IPS-18c (cell line): ENCODE data around the gene B3GNT9.

Source experiments
- H3K4me3 ChIP-seq: 2 replicates; pipeline ENCODE4 v1.7.0; 2013; ENCODE audit warnings: low read depth, mild to moderate bottlenecking, low read length, moderate library complexity; ENCODE audit not compliant: insufficient read depth
- H3K9me3 ChIP-seq: one replicate; pipeline ENCODE4 v1.6.1; 2013; ENCODE audit warnings: mild to moderate bottlenecking, low read length, moderate library complexity; ENCODE audit not compliant: control insufficient read depth, insufficient read depth

B3GNT9 gene

GRCh38 chr16:67150833-67151396, at the start of gene B3GNT9:
Gene B3GNT9, minus strand, starts transcription at chr16:67150998. Its CDS starts 513 bp downstream, at chr16:67150485.
- H3K4me3 ChIP-seq, result peak within 1 kb of the TSS; percentile 68
- H3K9me3 ChIP-seq, result peaks cover 2% of the 10 kb centered on the region

- no peak overlapping the region for H3K4me3 ChIP-seq
- H3K9me3 ChIP-seq, result peaks cover 2% of the 10 kb centered on the region
Observed at GRCh38 chr16:67200491-67200890, 49.7 kb upstream of the B3GNT9 start.

GRCh38 chr16:67199808-67200198, 49.0 kb upstream of the B3GNT9 start:
- peaks cover 2% of the 10 kb centered on the region for H3K9me3 ChIP-seq
- peak overlapping the region; percentile 70 for H3K4me3 ChIP-seq

- Histone ChIP-seq H3K4me3 (peak within 1 kb of the TSS; percentile 72), H3K9me3 (peaks cover 2% of the 10 kb centered on the region)
Observed at GRCh38 chr16:67199011-67199807, 48.4 kb upstream of the B3GNT9 start, which contains the start of gene ELMO3. Gene ELMO3, plus strand, starts transcription at chr16:67199131. Its CDS starts 196 bp downstream, at chr16:67199327.

GRCh38 chr16:67198238-67198734, 47.5 kb upstream of the B3GNT9 start:
- peaks cover 2% of the 10 kb centered on the region for H3K9me3 ChIP-seq
- H3K4me3 ChIP-seq, result no peak overlapping the region

- Histone ChIP-seq H3K4me3 (no peak overlapping the region), H3K9me3 (peaks cover 2% of the 10 kb centered on the region)
Observed at GRCh38 chr16:67197704-67198103, 46.9 kb upstream of the B3GNT9 start.

GRCh38 chr16:67196881-67197280, 46.1 kb upstream of the B3GNT9 start:
- peaks cover 2% of the 10 kb centered on the region for H3K9me3 ChIP-seq
- H3K4me3 ChIP-seq, result no peak overlapping the region

- Histone ChIP-seq H3K9me3 (no peaks in the 10 kb centered on the region), H3K4me3 (no peak overlapping the region)
Observed at GRCh38 chr16:67195676-67196075, 44.9 kb upstream of the B3GNT9 start.

GRCh38 chr16:67194260-67194659, 43.5 kb upstream of the B3GNT9 start:
- no peaks in the 10 kb centered on the region for H3K9me3 ChIP-seq
- no peak overlapping the region for H3K4me3 ChIP-seq

GRCh38 chr16:67193536-67193935, 42.7 kb upstream of the B3GNT9 start:
- Histone ChIP-seq H3K4me3 (no peak overlapping the region; the same call in 1 of the 2 replicates), H3K9me3 (no peaks in the 10 kb centered on the region)

- H3K9me3 ChIP-seq, result no peaks in the 10 kb centered on the region
- peak overlapping the region; percentile 88 for H3K4me3 ChIP-seq
Observed at GRCh38 chr16:67192781-67193361, 42.1 kb upstream of the B3GNT9 start.

GRCh38 chr16:67191995-67192681, 41.3 kb upstream of the B3GNT9 start, which contains the start of gene E2F4:
Gene E2F4, plus strand, starts transcription at chr16:67192155. Its CDS starts 73 bp downstream, at chr16:67192228.
- Histone ChIP-seq H3K4me3 (peak within 1 kb of the TSS; percentile 88), H3K9me3 (no peaks in the 10 kb centered on the region)

GRCh38 chr16:67191411-67191994, 40.7 kb upstream of the B3GNT9 start:
- no peaks in the 10 kb centered on the region for H3K9me3 ChIP-seq
- H3K4me3 ChIP-seq, result peak overlapping the region; percentile 28; the same call in 1 of the 2 replicates

- Histone ChIP-seq H3K4me3 (no peak overlapping the region), H3K9me3 (no peaks in the 10 kb centered on the region)
Observed at GRCh38 chr16:67190448-67191399, 39.9 kb upstream of the B3GNT9 start.

GRCh38 chr16:67190041-67190440, 39.2 kb upstream of the B3GNT9 start, which contains the start of gene EXOC3L1:
Gene EXOC3L1, minus strand, starts transcription at chr16:67190136. Its CDS starts 460 bp downstream, at chr16:67189676.
- no peak within 1 kb of the TSS for H3K4me3 ChIP-seq
- no peaks in the 10 kb centered on the region for H3K9me3 ChIP-seq

- H3K9me3 ChIP-seq, result no peaks in the 10 kb centered on the region
- no peak overlapping the region for H3K4me3 ChIP-seq
Observed at GRCh38 chr16:67188798-67189197, 38.0 kb upstream of the B3GNT9 start.
